Measurements from ENCODE around the gene PTPRS. TPM values are rescaled to one million over a fixed set of nuclear protein-coding genes. Genes with fewer than 3 reads are reported as not detected.
A peak's percentile ranks its signal among the peaks of the same experiment; 100 is the strongest.

Gene PTPRS
- total RNA-seq, 1 donor = 218 TPM

- Histone ChIP-seq H3K36me3 (ENCODE audit: insufficient read depth, low read length) (no peaks in the 10 kb centered on the region), H3K27me3 (ENCODE audit: insufficient read depth, low read length) (peaks cover 7% of the 10 kb centered on the region), H3K4me1 (ENCODE audit: insufficient read depth, low read length) (peaks cover 10% of the 10 kb centered on the region), H3K9me3 (ENCODE audit: low read depth, low read length) (peaks cover 3% of the 10 kb centered on the region), H3K79me2 (ENCODE audit: insufficient read depth, low read length) (no peaks in the 10 kb centered on the region), H3K4me2 (ENCODE audit: insufficient read depth, low read length) (no peak overlapping the region), H2AFZ (ENCODE audit: low read length) (no peak overlapping the region), H4K20me1 (ENCODE audit: insufficient read depth, low read length) (no peaks in the 10 kb centered on the region), H3K4me3 (ENCODE audit: insufficient read depth, low read length) (no peak overlapping the region), H3K27ac (ENCODE audit: low read depth, low read length) (no peak overlapping the region)
- DNase-seq (ENCODE audit: insufficient read length, low spot score, missing footprints) = peak; percentile 79
- no peak for TF ChIP-seq CTCF (IDR thresholded peaks at IDR 0.05; ENCODE audit: extremely low read depth, low read depth, low read length)
Measured at GRCh38 chr19:5345895-5346386, 5.3 kb upstream of the PTPRS start.

- peaks cover 16% of the 10 kb centered on the region for H3K27me3 ChIP-seq (ENCODE audit: insufficient read depth, low read length)
- no peak overlapping the region for H3K4me3 ChIP-seq (ENCODE audit: insufficient read depth, low read length)
- H3K27ac ChIP-seq (ENCODE audit: low read depth, low read length) = no peak overlapping the region
- peaks cover 3% of the 10 kb centered on the region for H3K9me3 ChIP-seq (ENCODE audit: low read depth, low read length)
- no peak for TF ChIP-seq CTCF (IDR thresholded peaks at IDR 0.05; ENCODE audit: extremely low read depth, low read depth, low read length)
- no peak overlapping the region for H2AFZ ChIP-seq (ENCODE audit: low read length)
- no peaks in the 10 kb centered on the region for H4K20me1 ChIP-seq (ENCODE audit: insufficient read depth, low read length)
- peak; percentile 55 for DNase-seq (ENCODE audit: insufficient read length, low spot score, missing footprints)
- H3K4me1 ChIP-seq (ENCODE audit: insufficient read depth, low read length) = peaks cover 10% of the 10 kb centered on the region
- no peaks in the 10 kb centered on the region for H3K79me2 ChIP-seq (ENCODE audit: insufficient read depth, low read length)
- H3K36me3 ChIP-seq (ENCODE audit: insufficient read depth, low read length) = no peaks in the 10 kb centered on the region
- no peak overlapping the region for H3K4me2 ChIP-seq (ENCODE audit: insufficient read depth, low read length)
Measured at GRCh38 chr19:5343848-5344247, 3.2 kb upstream of the PTPRS start.

- peak; percentile 54 for DNase-seq (ENCODE audit: insufficient read length, low spot score, missing footprints)
- no peak for TF ChIP-seq CTCF (IDR thresholded peaks at IDR 0.05; ENCODE audit: extremely low read depth, low read depth, low read length)
- Histone ChIP-seq H4K20me1 (ENCODE audit: insufficient read depth, low read length) (no peaks in the 10 kb centered on the region), H3K36me3 (ENCODE audit: insufficient read depth, low read length) (no peaks in the 10 kb centered on the region), H3K27ac (ENCODE audit: low read depth, low read length) (no peak overlapping the region), H3K4me3 (ENCODE audit: insufficient read depth, low read length) (no peak overlapping the region), H3K9me3 (ENCODE audit: low read depth, low read length) (peaks cover 3% of the 10 kb centered on the region), H3K79me2 (ENCODE audit: insufficient read depth, low read length) (no peaks in the 10 kb centered on the region), H2AFZ (ENCODE audit: low read length) (no peak overlapping the region), H3K4me1 (ENCODE audit: insufficient read depth, low read length) (peaks cover 10% of the 10 kb centered on the region), H3K4me2 (ENCODE audit: insufficient read depth, low read length) (no peak overlapping the region), H3K27me3 (ENCODE audit: insufficient read depth, low read length) (peaks cover 27% of the 10 kb centered on the region)
Measured at GRCh38 chr19:5342573-5343201, 2.1 kb upstream of the PTPRS start.

GRCh38 chr19:5341981-5342380, 1.4 kb upstream of the PTPRS start:
- Histone ChIP-seq H2AFZ (ENCODE audit: low read length) (no peak overlapping the region), H3K4me1 (ENCODE audit: insufficient read depth, low read length) (peaks cover 10% of the 10 kb centered on the region), H3K36me3 (ENCODE audit: insufficient read depth, low read length) (no peaks in the 10 kb centered on the region), H4K20me1 (ENCODE audit: insufficient read depth, low read length) (no peaks in the 10 kb centered on the region), H3K79me2 (ENCODE audit: insufficient read depth, low read length) (no peaks in the 10 kb centered on the region), H3K27ac (ENCODE audit: low read depth, low read length) (no peak overlapping the region), H3K27me3 (ENCODE audit: insufficient read depth, low read length) (peaks cover 30% of the 10 kb centered on the region), H3K4me2 (ENCODE audit: insufficient read depth, low read length) (no peak overlapping the region), H3K9me3 (ENCODE audit: low read depth, low read length) (no peaks in the 10 kb centered on the region), H3K4me3 (ENCODE audit: insufficient read depth, low read length) (no peak overlapping the region)
- DNase-seq (ENCODE audit: insufficient read length, low spot score, missing footprints) = peak; percentile 80
- no peak for TF ChIP-seq CTCF (IDR thresholded peaks at IDR 0.05; ENCODE audit: extremely low read depth, low read depth, low read length)

All from osteoblast (primary cell).